Bronchial epithelial cell (primary cell): Measurements from ENCODE around the gene RAB3IL1. TPM values are rescaled to one million over a fixed set of nuclear protein-coding genes. Genes with fewer than 3 reads are reported as not detected.

Source experiments
- DNase-seq: peaks from one replicate; pipeline ENCODE4 v3.0.0-alpha.2; 2010; ENCODE audit warnings: low read depth
- FAIRE-seq: peaks from 2 replicates; lab custom pipeline; 2011; peaks lifted over from hg19 to GRCh38; lab: Jason Lieb, UNC
- H3K27me3 ChIP-seq: 2 replicates; pipeline ENCODE4 v1.5.1; 2011; ENCODE audit warnings: low read length; ENCODE audit not compliant: control insufficient read depth, insufficient read depth
- H3K36me3 ChIP-seq: 2 replicates; pipeline ENCODE4 v1.5.1; 2011; ENCODE audit warnings: low read length; ENCODE audit not compliant: control insufficient read depth, insufficient read depth
- H3K4me3 ChIP-seq: 2 replicates; pipeline ENCODE4 v1.5.1; 2011; ENCODE audit warnings: mild to moderate bottlenecking, low read depth, low read length, control low read depth
- CTCF ChIP-seq: IDR thresholded peaks from 2 replicates; pipeline ENCODE4 v1.5.1; 2011; ENCODE audit warnings: mild to moderate bottlenecking, moderate library complexity, low read length, control low read depth, inconsistent platforms; ENCODE audit not compliant: insufficient read depth, severe bottlenecking
- total RNA-seq: library from RNA; depleted of rRNA; stranded (reverse); fragments of >200 nt; gene quantifications from 2 replicates; pipeline ENCODE4 v1.2.1, GENCODE V29; 2014

RAB3IL1 gene
- total RNA-seq, 1 donor from 2014 or later = 1.1 TPM

- Histone ChIP-seq H3K27me3 (peaks cover 4% of the 10 kb centered on the region), H3K4me3 (no peak overlapping the region), H3K36me3 (no peaks in the 10 kb centered on the region)
- TF ChIP-seq CTCF = no peak
- DNase-seq (no peak), FAIRE-seq (no peak)
These were observed 17.1 kb downstream of the RAB3IL1 start for GRCh38 chr11:61900251-61900650.

- Histone ChIP-seq H3K4me3 (no peak overlapping the region), H3K36me3 (no peaks in the 10 kb centered on the region), H3K27me3 (peaks cover 4% of the 10 kb centered on the region)
- FAIRE-seq = no peak
- DNase-seq = peak; percentile 46
- peak; percentile 98 for TF ChIP-seq CTCF
These were observed 18.1 kb downstream of the RAB3IL1 start for GRCh38 chr11:61899146-61899841.

- H3K4me3 ChIP-seq = no peak overlapping the region
- TF ChIP-seq CTCF = no peak
- no peaks in the 10 kb centered on the region for H3K36me3 ChIP-seq
- no peak for FAIRE-seq
- no peaks in the 10 kb centered on the region for H3K27me3 ChIP-seq
- no peak for DNase-seq
These were observed 19.2 kb downstream of the RAB3IL1 start for GRCh38 chr11:61898247-61898582.

- H3K36me3 ChIP-seq = no peaks in the 10 kb centered on the region
- DNase-seq (peak; percentile 43), FAIRE-seq (no peak)
- no peaks in the 10 kb centered on the region for H3K27me3 ChIP-seq
- no peak overlapping the region for H3K4me3 ChIP-seq
- peak; percentile 94 for TF ChIP-seq CTCF
These were observed 19.7 kb downstream of the RAB3IL1 start for GRCh38 chr11:61897387-61898246.

GRCh38 chr11:61896665-61897386 is 20.5 kb downstream of the RAB3IL1 start:
- TF ChIP-seq CTCF = no peak
- Histone ChIP-seq H3K27me3 (no peaks in the 10 kb centered on the region), H3K4me3 (no peak overlapping the region), H3K36me3 (no peaks in the 10 kb centered on the region)
- FAIRE-seq (no peak), DNase-seq (peak; percentile 25)
